Measurements from ENCODE around the gene CTXND2.
"Not testable (repeated sequence)": the region's sequence is repeated elsewhere in the genome, so short reads cannot be mapped to it uniquely, and the experiment has no call there.

DNA sequence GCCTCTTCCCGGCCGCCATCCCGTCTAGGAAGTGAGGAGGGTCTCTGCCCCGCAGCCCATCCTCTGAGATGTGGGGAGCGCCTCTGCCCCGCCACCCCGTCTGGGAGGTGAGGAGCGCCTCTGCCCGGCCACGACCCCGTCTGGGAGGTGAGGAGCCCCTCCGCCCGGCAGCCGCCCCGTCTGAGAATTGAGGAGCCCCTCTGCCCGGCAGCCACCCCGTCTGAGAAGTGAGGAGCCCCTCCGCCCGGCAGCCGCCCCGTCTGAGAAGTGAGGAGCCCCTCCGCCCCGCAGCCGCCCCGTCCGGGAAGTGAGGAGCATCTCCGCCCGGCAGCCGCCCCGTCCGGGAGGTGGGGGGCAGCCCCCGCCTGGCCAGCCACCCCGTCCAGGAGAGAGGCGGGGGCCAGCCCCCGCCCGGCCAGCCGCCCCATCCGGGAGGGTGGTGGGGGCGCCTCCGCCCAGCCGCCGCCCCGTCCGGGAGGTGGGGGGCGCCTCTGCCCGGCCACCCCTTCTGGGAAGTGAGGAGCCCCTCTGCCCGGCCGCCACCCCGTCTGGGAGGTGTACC is 36.1 kb upstream of the CTXND2 start:
- TF ChIP-seq, protein P1, sequence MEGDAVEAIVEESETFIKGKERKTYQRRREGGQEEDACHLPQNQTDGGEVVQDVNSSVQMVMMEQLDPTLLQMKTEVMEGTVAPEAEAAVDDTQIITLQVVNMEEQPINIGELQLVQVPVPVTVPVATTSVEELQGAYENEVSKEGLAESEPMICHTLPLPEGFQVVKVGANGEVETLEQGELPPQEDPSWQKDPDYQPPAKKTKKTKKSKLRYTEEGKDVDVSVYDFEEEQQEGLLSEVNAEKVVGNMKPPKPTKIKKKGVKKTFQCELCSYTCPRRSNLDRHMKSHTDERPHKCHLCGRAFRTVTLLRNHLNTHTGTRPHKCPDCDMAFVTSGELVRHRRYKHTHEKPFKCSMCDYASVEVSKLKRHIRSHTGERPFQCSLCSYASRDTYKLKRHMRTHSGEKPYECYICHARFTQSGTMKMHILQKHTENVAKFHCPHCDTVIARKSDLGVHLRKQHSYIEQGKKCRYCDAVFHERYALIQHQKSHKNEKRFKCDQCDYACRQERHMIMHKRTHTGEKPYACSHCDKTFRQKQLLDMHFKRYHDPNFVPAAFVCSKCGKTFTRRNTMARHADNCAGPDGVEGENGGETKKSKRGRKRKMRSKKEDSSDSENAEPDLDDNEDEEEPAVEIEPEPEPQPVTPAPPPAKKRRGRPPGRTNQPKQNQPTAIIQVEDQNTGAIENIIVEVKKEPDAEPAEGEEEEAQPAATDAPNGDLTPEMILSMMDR (IDR thresholded peaks at IDR 0.05): not testable (repeated sequence)
- not testable (repeated sequence) for TF ChIP-seq EZH2, EZH2phosphoT487 (IDR thresholded peaks at IDR 0.05)
